NB4 (cell line): Measurements from ENCODE around the gene CXCR1.
"Not testable (repeated sequence)": the region's sequence is repeated elsewhere in the genome, so short reads cannot be mapped to it uniquely, and the experiment has no call there.

ENCODE experiments used
- DNase-seq: peaks from one replicate; pipeline ENCODE4 v3.0.0; 2010; ENCODE audit warnings: low read depth
- H3K4me3 ChIP-seq: one replicate; pipeline ENCODE4 v1.5.1; 2011; ENCODE audit warnings: mild to moderate bottlenecking, low read depth, low read length, moderate library complexity
- MAX ChIP-seq: IDR thresholded peaks from 2 replicates; pipeline ENCODE4 v1.6.1; 2011; ENCODE audit warnings: low read depth, low read length
- MYC ChIP-seq: IDR thresholded peaks from 2 replicates; pipeline ENCODE4 v1.6.1; 2011; ENCODE audit warnings: low read depth, low read length
- POLR2A ChIP-seq: IDR thresholded peaks from 2 replicates; pipeline ENCODE4 v1.6.1; 2011; ENCODE audit warnings: mild to moderate bottlenecking; ENCODE audit not compliant: insufficient read length; ENCODE audit errors: extremely low read depth
- TF ChIP-seq, protein P1 (sequence below): IDR thresholded peaks from one replicate; pipeline ENCODE4 v1.5.1; 2012; ENCODE audit warnings: low read depth, low read length

CXCR1 gene

DNA sequence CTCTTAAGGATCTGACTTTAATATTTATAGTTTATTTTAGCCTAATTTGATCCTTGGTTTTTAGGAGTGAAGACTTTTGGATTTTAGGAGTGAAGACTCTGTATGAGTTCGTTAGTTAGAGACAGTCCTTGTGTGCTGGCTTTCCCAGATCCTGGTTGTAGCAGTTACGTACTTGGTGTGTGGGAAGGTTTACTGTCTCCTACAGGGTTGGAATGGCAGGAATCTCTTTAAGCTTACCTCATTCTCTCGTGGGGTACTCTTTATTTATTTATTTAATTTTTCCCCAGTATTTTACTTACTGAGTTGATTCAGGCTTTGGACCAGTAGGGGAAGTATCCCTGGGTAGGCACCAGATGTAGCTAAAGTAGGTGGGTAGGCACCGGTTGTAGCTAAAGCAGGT is 42.8 kb downstream of the CXCR1 start:
- no peak for DNase-seq
- TF ChIP-seq MAX, result no peak
- TF ChIP-seq, protein P1, sequence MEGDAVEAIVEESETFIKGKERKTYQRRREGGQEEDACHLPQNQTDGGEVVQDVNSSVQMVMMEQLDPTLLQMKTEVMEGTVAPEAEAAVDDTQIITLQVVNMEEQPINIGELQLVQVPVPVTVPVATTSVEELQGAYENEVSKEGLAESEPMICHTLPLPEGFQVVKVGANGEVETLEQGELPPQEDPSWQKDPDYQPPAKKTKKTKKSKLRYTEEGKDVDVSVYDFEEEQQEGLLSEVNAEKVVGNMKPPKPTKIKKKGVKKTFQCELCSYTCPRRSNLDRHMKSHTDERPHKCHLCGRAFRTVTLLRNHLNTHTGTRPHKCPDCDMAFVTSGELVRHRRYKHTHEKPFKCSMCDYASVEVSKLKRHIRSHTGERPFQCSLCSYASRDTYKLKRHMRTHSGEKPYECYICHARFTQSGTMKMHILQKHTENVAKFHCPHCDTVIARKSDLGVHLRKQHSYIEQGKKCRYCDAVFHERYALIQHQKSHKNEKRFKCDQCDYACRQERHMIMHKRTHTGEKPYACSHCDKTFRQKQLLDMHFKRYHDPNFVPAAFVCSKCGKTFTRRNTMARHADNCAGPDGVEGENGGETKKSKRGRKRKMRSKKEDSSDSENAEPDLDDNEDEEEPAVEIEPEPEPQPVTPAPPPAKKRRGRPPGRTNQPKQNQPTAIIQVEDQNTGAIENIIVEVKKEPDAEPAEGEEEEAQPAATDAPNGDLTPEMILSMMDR, result no peak
- TF ChIP-seq MYC, result no peak
- no peak for TF ChIP-seq POLR2A
- H3K4me3 ChIP-seq, result no peak overlapping the region

- H3K4me3 ChIP-seq, DNase-seq: not testable (repeated sequence)
These were observed 44.5 kb downstream of the CXCR1 start for GRCh38 chr2:218122286-218122685.

GRCh38 chr2:218121789-218122188 is 45.0 kb downstream of the CXCR1 start:
- DNase-seq, result not testable (repeated sequence)

More at GRCh38 chr2:218121789-218122188, 45.0 kb downstream of the CXCR1 start:
- not testable (repeated sequence) for H3K4me3 ChIP-seq
